Nucleus accumbens (tissue), 56 donors: ENCODE data around the gene TNNC1.

Experiments used
- DNase-seq, 56 donors: peaks; one replicate each; lab custom pipeline; 2025; lab: John Stamatoyannopoulos, UW

Gene TNNC1

DNA sequence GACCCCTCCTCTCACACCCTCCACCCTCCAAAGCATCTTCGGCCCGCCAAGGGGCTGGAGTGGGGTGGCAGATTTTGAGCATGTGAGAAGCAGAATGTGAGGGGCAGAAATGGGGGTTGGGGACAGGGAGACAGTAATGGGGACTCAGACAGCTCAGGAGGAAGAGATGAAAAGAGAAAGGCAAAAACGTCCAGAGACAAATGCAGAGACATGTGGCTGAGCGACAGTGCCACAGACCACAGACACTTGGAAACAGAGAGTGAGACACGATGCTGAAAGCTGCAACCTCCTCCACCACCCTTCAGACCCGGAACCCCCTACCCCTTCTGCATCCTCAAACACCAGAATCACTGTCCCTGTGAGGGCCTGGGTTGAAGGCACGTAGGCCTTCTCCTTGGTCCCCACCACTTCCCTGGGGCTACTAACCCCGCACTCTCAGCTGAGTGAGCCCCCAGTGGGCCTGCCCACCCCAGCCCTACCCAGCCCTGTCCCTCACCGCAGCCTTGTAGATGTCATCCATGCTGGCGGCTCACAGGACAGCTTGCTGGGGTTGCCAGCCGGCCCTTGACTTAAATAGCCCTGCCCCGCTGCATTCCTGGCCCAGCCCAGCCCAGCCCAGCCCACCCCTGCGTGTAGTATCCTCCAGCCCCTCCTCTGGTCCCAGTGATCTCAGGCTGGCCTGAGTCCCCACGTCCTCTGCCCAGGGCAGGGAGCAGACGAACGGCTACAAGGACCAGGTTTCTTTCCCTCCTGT lies at the start of gene TNNC1:
TSS of gene TNNC1 (minus strand) at position 546 of the 754 bp plus-strand sequence. CDS start at position 520, 26 bp downstream.
- DNase-seq = no peak

DNA sequence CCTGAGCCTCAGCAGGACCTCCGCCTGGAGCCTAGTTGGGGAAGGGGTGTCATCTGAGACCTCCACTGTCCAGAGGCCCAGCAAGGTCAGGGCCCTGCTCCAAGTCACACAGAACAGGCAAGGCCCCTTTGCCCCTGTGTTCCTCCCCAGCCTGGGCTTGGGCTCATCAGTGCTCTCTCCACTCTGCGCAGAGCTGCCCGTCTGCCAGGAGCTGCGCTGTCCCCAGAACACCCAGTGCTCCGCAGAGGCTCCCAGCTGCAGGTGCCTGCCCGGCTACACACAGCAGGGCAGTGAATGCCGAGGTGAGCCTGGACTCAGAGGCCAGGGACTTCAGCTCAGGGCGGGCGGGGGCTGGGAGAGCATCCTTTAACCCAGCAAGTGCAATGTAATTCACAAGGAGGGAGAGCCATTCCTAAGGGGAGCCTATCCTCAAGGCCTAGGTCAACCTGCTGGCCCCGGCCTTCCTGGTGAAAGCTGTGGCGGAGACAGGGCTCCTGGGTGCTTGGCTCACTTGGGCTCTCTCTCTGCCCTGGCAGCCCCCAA lies 49.0 kb upstream of the TNNC1 start:
- DNase-seq = no peak

DNA sequence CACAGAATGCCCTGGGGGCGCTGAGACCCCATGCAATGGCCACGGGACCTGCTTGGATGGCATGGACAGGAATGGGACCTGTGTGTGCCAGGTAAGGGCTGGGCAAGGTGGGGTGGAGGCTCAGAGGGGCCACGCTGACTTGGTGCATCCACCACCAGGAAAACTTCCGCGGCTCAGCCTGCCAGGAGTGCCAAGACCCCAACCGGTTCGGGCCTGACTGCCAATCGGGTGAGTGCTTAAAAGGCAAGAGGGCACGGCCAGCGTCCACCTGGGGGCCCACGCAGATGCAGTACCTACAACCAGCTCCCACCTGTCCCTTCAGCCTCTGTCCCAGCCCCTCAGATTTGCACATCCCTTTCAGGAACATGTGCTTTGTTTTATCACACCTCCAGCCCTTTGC lies 48.2 kb upstream of the TNNC1 start:
- DNase-seq = no peak

- no peak for DNase-seq
Measured at GRCh38 chr3:52501046-52501445, 47.2 kb upstream of the TNNC1 start.

DNA sequence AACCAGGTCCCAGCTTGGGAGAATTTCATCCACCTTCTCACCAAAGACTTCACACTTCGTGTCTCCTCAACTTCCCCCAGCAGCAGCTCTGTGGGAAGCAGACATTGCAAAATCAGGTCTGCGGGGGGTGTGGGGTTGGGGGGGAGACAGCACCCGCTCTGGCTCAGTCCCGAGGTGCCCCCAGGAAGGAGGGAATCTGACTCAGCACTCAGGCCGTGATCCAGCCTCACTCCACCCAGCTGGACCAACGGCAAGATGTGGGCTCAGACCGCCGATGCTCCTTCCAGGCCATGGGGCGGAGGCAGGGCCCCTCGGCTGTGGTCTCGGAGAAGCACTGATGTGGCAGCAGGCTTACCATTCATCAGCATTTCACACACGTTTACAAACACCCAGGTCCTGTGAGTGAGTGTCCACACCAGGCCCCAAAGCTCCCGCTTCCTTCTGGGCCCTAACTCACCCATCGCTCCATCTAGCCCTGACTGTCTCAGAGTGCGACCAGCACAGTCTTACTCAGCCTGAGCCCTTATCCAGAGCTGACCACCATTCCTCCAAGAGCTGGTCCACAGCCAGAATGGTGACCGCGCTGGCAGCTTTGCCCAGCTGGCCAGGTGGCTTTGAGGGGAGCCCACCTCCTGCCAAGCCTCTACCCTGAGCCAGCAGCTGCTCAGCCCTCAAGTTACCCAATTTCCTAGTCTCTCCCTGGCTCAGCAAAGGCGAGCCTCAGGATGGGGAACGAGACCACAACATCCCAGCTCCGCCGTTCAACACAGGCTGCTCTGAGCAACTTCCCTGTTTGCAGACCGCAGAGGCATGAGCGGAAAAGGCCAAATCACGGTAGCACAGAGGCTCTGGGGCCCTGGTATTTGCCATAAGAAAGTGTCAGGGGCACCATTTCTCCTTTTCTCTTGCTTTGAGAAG lies 44.6 kb upstream of the TNNC1 start:
- peak in 23 of 56 donors; percentile 12 to 63 (median 22) for DNase-seq

DNA sequence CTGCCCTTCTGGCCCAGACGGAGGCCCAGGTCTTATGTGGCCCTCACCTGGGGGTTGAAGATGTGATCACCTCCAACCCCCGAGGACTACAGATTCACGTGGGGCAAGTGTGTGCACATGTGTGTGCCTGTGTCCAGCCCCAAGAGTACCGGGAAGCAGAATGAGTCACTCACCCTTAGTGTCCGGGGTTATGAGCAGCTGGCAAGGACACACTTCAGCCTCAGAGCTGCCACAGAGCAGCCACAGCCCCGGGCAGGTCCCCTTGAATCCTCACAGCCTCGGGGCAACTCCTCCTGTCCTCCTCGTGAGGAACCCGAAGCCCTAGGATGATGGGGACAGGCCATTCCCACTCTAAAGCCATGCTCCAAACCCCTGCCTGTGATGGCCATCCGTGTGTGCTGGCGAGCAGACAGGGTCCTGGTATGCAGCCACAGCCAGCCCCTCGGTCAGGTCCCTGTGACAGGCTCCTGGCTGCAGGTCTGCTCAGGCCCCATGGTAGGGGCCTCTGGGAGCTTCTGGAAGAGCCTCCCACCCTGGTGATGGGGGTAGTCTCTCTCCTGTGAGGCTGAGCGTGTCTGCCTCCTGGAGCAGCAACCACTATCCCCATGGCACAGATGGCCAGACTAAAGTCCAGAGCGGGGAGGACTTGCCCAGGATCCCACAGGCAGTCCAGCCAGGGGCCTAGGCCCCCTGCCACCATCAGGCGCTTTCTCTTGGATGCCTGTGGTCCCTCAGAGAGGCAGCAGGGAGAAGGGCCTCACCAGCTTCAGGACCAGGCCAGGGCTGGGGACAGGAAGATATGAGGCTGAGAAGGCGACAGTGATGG lies 42.1 kb upstream of the TNNC1 start:
- no peak for DNase-seq

GRCh38 chr3:52494886-52495495 lies 41.1 kb upstream of the TNNC1 start, which contains the start of gene STAB1:
TSS of gene STAB1 (plus strand) at chr3:52495338. CDS start at chr3:52495414, 76 bp downstream.
- peak in 1 of 56 donors; percentile 7 for DNase-seq

- no peak for DNase-seq
Measured at GRCh38 chr3:52494445-52494844, 40.6 kb upstream of the TNNC1 start.

- no peak for DNase-seq
Measured at GRCh38 chr3:52493232-52494017, 39.6 kb upstream of the TNNC1 start.

- no peak for DNase-seq
Measured at GRCh38 chr3:52492059-52492458, 38.2 kb upstream of the TNNC1 start.

- DNase-seq = peak in 3 of 56 donors; percentile 12 to 32 (median 12)
Measured at GRCh38 chr3:52490939-52491526, 37.2 kb upstream of the TNNC1 start.

DNA sequence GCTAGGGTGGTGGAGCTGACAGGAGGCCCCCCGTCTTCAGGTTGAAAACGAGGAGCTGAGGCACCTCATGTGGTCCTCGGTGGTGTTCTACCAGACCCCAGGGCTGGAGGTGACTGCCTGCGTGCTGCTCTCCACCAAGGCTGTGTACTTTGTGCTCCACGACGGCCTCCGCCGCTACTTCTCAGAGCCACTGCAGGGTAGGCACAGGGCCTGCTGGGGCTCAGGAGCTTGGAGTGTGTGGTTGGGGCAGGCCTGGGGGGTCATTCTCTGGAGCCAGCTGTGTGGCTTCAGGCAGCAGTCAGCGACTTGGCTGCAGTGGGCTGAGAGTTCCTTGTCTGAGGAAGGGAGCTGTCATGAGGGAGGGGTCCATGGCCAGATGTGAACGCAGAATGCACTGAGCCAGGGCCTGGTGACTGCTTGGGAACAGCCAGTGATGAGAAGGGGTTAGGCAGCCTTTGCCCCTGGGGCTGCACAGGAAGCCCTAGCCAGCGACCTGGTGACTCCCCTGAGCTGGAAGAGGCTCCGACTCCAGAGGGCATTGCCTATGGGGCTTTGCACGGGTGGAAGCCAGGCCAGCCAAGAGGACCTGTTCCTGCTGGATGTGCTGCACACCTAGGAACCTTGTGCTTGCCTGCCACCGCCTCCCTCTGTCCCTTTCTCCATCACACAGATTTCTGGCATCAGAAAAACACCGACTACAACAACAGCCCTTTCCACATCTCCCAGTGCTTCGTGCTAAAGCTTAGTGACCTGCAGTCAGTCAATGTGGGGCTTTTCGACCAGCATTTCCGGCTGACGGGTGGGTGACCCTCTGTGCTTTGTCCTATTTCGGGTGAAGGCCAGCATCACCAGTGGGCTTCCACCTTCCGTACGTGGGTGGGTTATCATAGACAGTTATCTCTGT lies 36.4 kb upstream of the TNNC1 start:
- DNase-seq = no peak

DNA sequence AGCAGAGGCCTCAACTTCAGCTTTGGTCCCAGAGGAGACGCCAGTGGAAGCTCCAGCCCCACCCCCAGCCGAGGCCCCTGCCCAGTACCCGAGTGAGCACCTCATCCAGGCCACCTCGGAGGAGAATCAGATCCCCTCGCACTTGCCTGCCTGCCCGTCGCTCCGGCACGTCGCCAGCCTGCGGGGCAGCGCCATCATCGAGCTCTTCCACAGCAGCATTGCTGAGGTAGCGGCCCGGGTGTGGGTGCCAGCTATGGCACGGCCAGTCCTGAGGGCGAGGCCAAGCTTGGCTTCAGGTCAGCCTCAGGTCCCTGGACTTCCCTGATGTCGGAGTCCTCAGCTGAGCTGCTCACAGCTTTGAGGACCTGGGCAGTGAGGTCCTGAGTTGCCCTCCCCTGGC lies 35.6 kb upstream of the TNNC1 start:
- DNase-seq = no peak

DNA sequence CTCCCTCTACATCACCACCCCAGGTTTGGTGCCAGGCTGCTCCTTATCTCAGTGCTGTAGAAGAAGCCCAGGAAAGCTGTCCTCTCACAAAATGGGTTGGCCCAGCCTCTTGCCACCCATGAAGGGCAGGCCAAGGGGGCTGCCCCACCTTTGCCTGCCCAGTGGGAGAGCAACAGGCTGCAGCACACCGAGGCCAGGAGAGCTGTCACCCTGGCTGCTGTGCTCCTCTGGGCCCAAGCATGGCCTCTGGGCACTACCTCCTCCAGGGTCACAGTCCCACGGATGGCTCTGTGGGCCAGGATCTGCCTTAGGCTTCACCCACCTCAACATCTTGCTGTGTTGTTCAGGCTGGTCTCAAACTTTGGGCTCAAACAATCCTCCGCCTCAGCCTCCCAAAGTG lies 34.9 kb upstream of the TNNC1 start:
- no peak for DNase-seq

DNA sequence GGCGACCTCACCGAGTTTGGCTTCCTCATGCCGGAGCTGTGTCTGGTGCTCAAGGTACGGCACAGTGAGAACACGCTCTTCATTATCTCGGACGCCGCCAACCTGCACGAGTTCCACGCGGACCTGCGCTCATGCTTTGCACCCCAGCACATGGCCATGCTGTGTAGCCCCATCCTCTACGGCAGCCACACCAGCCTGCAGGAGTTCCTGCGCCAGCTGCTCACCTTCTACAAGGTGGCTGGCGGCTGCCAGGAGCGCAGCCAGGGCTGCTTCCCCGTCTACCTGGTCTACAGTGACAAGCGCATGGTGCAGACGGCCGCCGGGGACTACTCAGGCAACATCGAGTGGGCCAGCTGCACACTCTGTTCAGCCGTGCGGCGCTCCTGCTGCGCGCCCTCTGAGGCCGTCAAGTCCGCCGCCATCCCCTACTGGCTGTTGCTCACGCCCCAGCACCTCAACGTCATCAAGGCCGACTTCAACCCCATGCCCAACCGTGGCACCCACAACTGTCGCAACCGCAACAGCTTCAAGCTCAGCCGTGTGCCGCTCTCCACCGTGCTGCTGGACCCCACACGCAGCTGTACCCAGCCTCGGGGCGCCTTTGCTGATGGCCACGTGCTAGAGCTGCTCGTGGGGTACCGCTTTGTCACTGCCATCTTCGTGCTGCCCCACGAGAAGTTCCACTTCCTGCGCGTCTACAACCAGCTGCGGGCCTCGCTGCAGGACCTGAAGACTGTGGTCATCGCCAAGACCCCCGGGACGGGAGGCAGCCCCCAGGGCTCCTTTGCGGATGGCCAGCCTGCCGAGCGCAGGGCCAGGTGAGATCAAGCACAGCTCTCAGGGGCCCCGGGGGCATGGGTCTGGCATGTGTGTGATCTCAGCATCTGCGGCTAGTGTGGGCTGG lies 34.2 kb upstream of the TNNC1 start:
- no peak for DNase-seq

GRCh38 chr3:52487050-52487787 lies 33.4 kb upstream of the TNNC1 start:
- DNase-seq = no peak
